Small intestine (tissue), 7 donors: Measurements from ENCODE around the gene SPRED2. TPM values are rescaled to one million over a fixed set of nuclear protein-coding genes. Genes with fewer than 3 reads are reported as not detected.

Experiments
- DNase-seq, 2 donors: peaks; one replicate each; pipeline versions ENCODE4 v3.0.0 to v3.0.0-alpha.2; 2013
- FAIRE-seq: peaks from 2 replicates; lab custom pipeline; 2012; peaks lifted over from hg19 to GRCh38; lab: Jason Lieb, UNC
- H3K27ac ChIP-seq, 3 donors: one replicate each; pipeline ENCODE4 v1.5.1; 2013; ENCODE audit warnings: low read length in 2 of 3, mild to moderate bottlenecking in 2 of 3, control low read depth in 1 of 3, inconsistent platforms in 1 of 3, low read depth in 1 of 3, moderate library complexity in 1 of 3
- H3K27me3 ChIP-seq, 3 donors: one replicate each; pipeline ENCODE4 v1.6.1; 2013; ENCODE audit warnings: low read length in 3 of 3, inconsistent platforms in 1 of 3; ENCODE audit not compliant: control insufficient read depth in 3 of 3, insufficient read depth in 3 of 3
- H3K36me3 ChIP-seq, 3 donors: one replicate each; pipeline ENCODE4 v1.6.1; 2013; ENCODE audit warnings: low read length in 3 of 3, inconsistent platforms in 1 of 3, low read depth in 1 of 3, mild to moderate bottlenecking in 1 of 3, moderate library complexity in 1 of 3; ENCODE audit not compliant: control insufficient read depth in 3 of 3, insufficient read depth in 2 of 3
- H3K4me1 ChIP-seq, 3 donors: one replicate each; pipeline ENCODE4 v1.6.1; 2013; ENCODE audit warnings: low read length in 2 of 3, inconsistent platforms in 1 of 3, low read depth in 1 of 3, mild to moderate bottlenecking in 1 of 3, moderate library complexity in 1 of 3; ENCODE audit not compliant: control insufficient read depth in 3 of 3, insufficient read depth in 2 of 3
- H3K4me3 ChIP-seq, 3 donors: one replicate each; pipeline ENCODE4 v1.5.1; 2013; ENCODE audit warnings: low read length in 3 of 3, control low read depth in 1 of 3, inconsistent platforms in 1 of 3, low read depth in 1 of 3, mild to moderate bottlenecking in 1 of 3, moderate library complexity in 1 of 3
- H3K9me3 ChIP-seq, 2 donors: one replicate each; pipeline ENCODE4 v1.6.1; 2013; ENCODE audit warnings: low read depth in 1 of 2, low read length in 1 of 2; ENCODE audit not compliant: control insufficient read depth in 2 of 2, insufficient read depth in 1 of 2
- WGBS, 3 donors: extraction: QIAGEN DNeasy Blood & Tissue Kit; methylation state at CpG; one replicate each; pipeline ENCODE4 v1.1.7; 2013; 5-methylcytosine and 5-hydroxymethylcytosine counted together
- polyA plus RNA-seq, 4 donors: library from polyadenylated mRNA; stranded (reverse) in 3 of 4; unstranded in 1 of 4; fragments of 200-250 nt in 3 of 4; fragments of 120-200 nt in 1 of 4; gene quantifications; one replicate each; pipeline versions ENCODE4 v1.2.1 to v1.2.3, GENCODE V29; 2013
- donor health status: healthy with polysubstance abuse.
- donor health status: control.
- donor health status: control.
- donor health status: Bipolar disorder and iron deficiency.
- donor health status: healthy.

SPRED2 gene
- polyA plus RNA-seq, 4 donors, result 10.7 to 26.3 (median 19.1) TPM

- H3K9me3 ChIP-seq, result no peaks in the 10 kb centered on the region
- DNase-seq, result no peak
These were observed 16.1 kb downstream of the SPRED2 start for GRCh38 chr2:65416321-65416720.

DNA sequence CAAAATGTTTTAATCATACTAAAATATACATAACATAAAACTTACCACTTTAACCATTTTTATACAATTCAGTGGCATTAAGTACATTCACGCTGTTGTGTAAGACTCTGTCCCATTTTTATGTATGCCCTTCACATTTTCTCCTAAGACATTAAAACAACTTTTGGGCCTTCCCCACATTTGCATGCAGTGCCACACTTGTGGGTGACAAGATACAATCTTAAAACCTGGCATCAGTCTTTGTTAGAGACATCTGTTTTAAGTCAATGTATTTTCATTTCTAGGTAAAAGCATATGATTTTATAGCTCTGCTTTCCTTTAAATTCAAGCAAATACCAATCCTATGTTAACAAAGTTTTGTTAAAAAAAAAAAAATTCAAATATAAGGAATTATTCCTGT lies 17.3 kb downstream of the SPRED2 start:
- no peak for FAIRE-seq
- WGBS, 3 donors, result 94 to 100% (median 97%) methylated on average over 1 of the region's 1 CpG
- DNase-seq, result no peak
- H3K27me3 ChIP-seq, result no peaks in the 10 kb centered on the region
- H3K9me3 ChIP-seq, result no peaks in the 10 kb centered on the region
- no peak overlapping the region for H3K4me3 ChIP-seq
- H3K27ac ChIP-seq, result no peak overlapping the region
- peaks cover 1 to 13% (median 5%) of the 10 kb centered on the region in 3 donors for H3K4me1 ChIP-seq
- peaks cover 0 to 2% (median 0%) of the 10 kb centered on the region in 3 donors for H3K36me3 ChIP-seq

More at GRCh38 chr2:65416321-65416720, 16.1 kb downstream of the SPRED2 start:
- Histone ChIP-seq H3K36me3 (peaks cover 0 to 2% (median 0%) of the 10 kb centered on the region in 3 donors), H3K4me3 (no peak overlapping the region), H3K27ac (no peak overlapping the region), H3K4me1 (peaks cover 1 to 13% (median 5%) of the 10 kb centered on the region in 3 donors), H3K27me3 (no peaks in the 10 kb centered on the region)
- 73 to 83% (median 74%) methylated on average over 3 of the region's 3 CpGs for WGBS, 3 donors
- FAIRE-seq, result no peak

DNA sequence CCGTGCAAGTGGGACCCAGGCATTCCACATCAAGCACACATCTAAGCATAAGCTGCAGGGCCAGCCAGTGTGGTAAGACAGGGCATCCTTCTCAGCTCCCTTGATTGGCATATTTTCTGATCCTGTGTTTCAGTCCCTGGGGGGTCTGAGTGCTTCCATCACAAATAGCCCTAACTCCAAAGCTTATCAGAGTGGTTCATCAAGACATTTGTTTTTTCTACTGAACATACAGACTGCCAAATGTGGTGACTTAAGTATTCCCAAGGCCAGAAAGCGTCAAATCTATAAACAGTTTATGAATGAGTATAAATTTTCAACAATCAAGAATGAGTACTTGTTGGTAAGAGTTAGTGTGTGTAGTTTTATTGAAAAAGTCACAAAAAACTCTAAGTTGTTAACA lies 18.8 kb downstream of the SPRED2 start:
- WGBS, 3 donors, result 65 to 87% (median 86%) methylated on average over 2 of the region's 2 CpGs
- no peak overlapping the region for H3K27ac ChIP-seq
- no peak for DNase-seq
- H3K27me3 ChIP-seq, result no peaks in the 10 kb centered on the region
- FAIRE-seq, result no peak
- H3K9me3 ChIP-seq, result no peaks in the 10 kb centered on the region
- no peak overlapping the region for H3K4me3 ChIP-seq
- H3K36me3 ChIP-seq, result peaks cover 0 to 5% (median 0%) of the 10 kb centered on the region in 3 donors
- H3K4me1 ChIP-seq, result peaks cover 1 to 13% (median 5%) of the 10 kb centered on the region in 3 donors

- WGBS, 3 donors, result 61 to 66% (median 64%) methylated on average over 2 of the region's 2 CpGs
- no peak for DNase-seq
- no peak overlapping the region for H3K27ac ChIP-seq
- H3K4me3 ChIP-seq, result no peak overlapping the region
- no peaks in the 10 kb centered on the region for H3K9me3 ChIP-seq
- H3K27me3 ChIP-seq, result no peaks in the 10 kb centered on the region
- H3K36me3 ChIP-seq, result peaks cover 0 to 5% (median 0%) of the 10 kb centered on the region in 3 donors
- peaks cover 1 to 13% (median 5%) of the 10 kb centered on the region in 3 donors for H3K4me1 ChIP-seq
- no peak for FAIRE-seq
These were observed 19.3 kb downstream of the SPRED2 start for GRCh38 chr2:65413106-65413505.

- DNase-seq (peak; percentile 92 to 98), FAIRE-seq (no peak)
- 13 to 67% (median 35%) methylated on average over 7 of the region's 7 CpGs for WGBS, 3 donors
- H3K4me3 ChIP-seq, result no peak overlapping the region
- peaks cover 0 to 5% (median 0%) of the 10 kb centered on the region in 3 donors for H3K36me3 ChIP-seq
- no peaks in the 10 kb centered on the region for H3K9me3 ChIP-seq
- no peaks in the 10 kb centered on the region for H3K27me3 ChIP-seq
- H3K27ac ChIP-seq, result peak overlapping the region; percentile 21 to 64 (median 51)
- peaks cover 8 to 18% (median 10%) of the 10 kb centered on the region in 3 donors for H3K4me1 ChIP-seq
These were observed 21.2 kb downstream of the SPRED2 start for GRCh38 chr2:65411056-65411795.

DNA sequence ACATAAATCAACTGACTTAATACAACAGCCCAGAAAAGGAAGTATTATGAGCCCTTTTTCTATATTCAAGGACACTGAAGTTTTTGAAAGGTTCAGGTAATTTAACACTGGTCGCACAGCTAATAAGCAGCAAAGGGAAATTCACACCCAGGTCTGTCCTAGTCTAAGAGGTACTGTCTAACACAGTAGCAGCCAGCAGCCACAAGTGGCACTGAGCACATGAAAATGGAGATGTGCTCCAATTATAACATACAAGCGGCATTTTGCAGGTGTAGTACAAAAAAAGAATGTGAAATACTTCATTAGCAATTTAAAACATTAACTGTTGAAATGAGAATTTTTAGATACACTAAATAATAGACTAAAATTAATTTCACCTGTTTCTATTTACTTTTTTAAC lies 23.4 kb downstream of the SPRED2 start:
- 93 to 95% (median 95%) methylated on average over 2 of the region's 2 CpGs for WGBS, 3 donors
- peaks cover 8 to 23% (median 10%) of the 10 kb centered on the region in 3 donors for H3K4me1 ChIP-seq
- H3K9me3 ChIP-seq, result no peaks in the 10 kb centered on the region
- no peak for DNase-seq
- no peak overlapping the region for H3K4me3 ChIP-seq
- no peak overlapping the region for H3K27ac ChIP-seq
- no peak for FAIRE-seq
- peaks cover 0 to 5% (median 0%) of the 10 kb centered on the region in 3 donors for H3K36me3 ChIP-seq
- H3K27me3 ChIP-seq, result no peaks in the 10 kb centered on the region

GRCh38 chr2:65407240-65407639 lies 25.2 kb downstream of the SPRED2 start:
- Histone ChIP-seq H3K4me1 (peaks cover 8 to 20% (median 9%) of the 10 kb centered on the region in 3 donors), H3K27me3 (no peaks in the 10 kb centered on the region), H3K9me3 (no peaks in the 10 kb centered on the region), H3K36me3 (peaks cover 0 to 2% (median 0%) of the 10 kb centered on the region in 3 donors), H3K4me3 (no peak overlapping the region), H3K27ac (no peak overlapping the region)
- DNase-seq, result no peak
- 63 to 71% (median 71%) methylated on average over 2 of the region's 2 CpGs for WGBS, 3 donors
- FAIRE-seq, result no peak

DNA sequence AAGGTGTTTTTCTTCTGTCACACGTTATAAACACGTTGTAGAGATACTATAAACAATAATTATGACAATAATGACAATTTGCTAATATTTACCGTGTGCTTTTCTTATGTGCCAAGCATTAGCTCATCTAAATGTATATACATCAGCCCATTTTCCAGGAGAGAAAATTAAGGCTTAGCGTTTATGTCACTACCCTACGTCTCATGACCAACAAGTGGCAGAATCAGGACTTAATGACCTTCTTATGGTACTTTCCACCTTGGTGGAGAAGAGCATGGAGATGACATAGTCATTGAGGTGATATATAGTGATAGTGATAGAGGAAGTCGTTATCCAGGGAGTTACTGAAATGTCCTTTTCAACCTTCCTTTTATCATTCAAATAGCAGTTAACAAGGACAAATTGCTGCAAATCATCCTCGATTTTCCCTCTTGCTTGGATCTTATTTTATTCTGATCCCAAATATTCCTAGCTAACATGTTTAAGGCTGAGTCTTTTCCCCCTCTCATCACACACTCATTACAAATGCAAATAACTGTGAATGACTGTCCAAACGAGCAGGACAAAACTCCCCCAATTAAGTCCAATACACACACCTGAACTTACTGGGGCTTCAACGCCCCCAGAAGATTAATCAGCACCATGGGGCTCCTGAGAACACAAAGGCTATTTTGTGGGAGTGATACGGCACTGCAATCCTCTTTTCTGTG lies 27.3 kb downstream of the SPRED2 start:
- H3K27ac ChIP-seq, result no peak overlapping the region
- H3K36me3 ChIP-seq, result peaks cover 0 to 2% (median 0%) of the 10 kb centered on the region in 3 donors
- no peak overlapping the region for H3K4me3 ChIP-seq
- H3K4me1 ChIP-seq, result peaks cover 7 to 10% (median 8%) of the 10 kb centered on the region in 3 donors
- no peak for FAIRE-seq
- H3K9me3 ChIP-seq, result no peaks in the 10 kb centered on the region
- H3K27me3 ChIP-seq, result no peaks in the 10 kb centered on the region
- DNase-seq, result no peak
- WGBS, 3 donors, result 72% methylated on average over 10 of the region's 10 CpGs
